Measurements from ENCODE around the gene CHCHD1. TPM values are rescaled to one million over a fixed set of nuclear protein-coding genes. Genes with fewer than 3 reads are reported as not detected.
"Not testable (repeated sequence)": the region's sequence is repeated elsewhere in the genome, so short reads cannot be mapped to it uniquely, and the experiment has no call there.

CHCHD1 gene
- polyA plus RNA-seq (2012; ENCODE audit: insufficient read depth, insufficient read length): 85.9 TPM

GRCh38 chr10:73781879-73782748, at the start of gene CHCHD1:
TSS of gene CHCHD1 (plus strand) at chr10:73782048. CDS start at chr10:73782076, 28 bp downstream.
- DNase-seq (ENCODE audit: low read depth, low spot score): peak; percentile 86

GRCh38 chr10:73732426-73732825, 49.4 kb upstream of the CHCHD1 start:
- no peak for DNase-seq (ENCODE audit: low read depth, low spot score)
- H3K4me3 ChIP-seq (ENCODE audit: low read length): no peak overlapping the region

More at GRCh38 chr10:73781879-73782748, at the start of gene CHCHD1:
- peak within 1 kb of the TSS; percentile 85 for H3K4me3 ChIP-seq (ENCODE audit: low read length)

- DNase-seq (ENCODE audit: low read depth, low spot score): no peak
- H3K4me3 ChIP-seq (ENCODE audit: low read length): no peak overlapping the region
These were observed 48.8 kb upstream of the CHCHD1 start for GRCh38 chr10:73732931-73733623.

GRCh38 chr10:73734028-73734720, 47.7 kb upstream of the CHCHD1 start:
- no peak for DNase-seq (ENCODE audit: low read depth, low spot score)
- no peak overlapping the region for H3K4me3 ChIP-seq (ENCODE audit: low read length)

- DNase-seq (ENCODE audit: low read depth, low spot score): no peak
- no peak overlapping the region for H3K4me3 ChIP-seq (ENCODE audit: low read length)
These were observed 47.0 kb upstream of the CHCHD1 start for GRCh38 chr10:73734796-73735305.

- not testable (repeated sequence) for H3K4me3 ChIP-seq (ENCODE audit: low read length); DNase-seq (ENCODE audit: low read depth, low spot score)
These were observed 41.2 kb upstream of the CHCHD1 start for GRCh38 chr10:73740501-73741254.

GRCh38 chr10:73742454-73742734, 39.5 kb upstream of the CHCHD1 start:
- H3K4me3 ChIP-seq (ENCODE audit: low read length): no peak overlapping the region

GRCh38 chr10:73743327-73743904, 38.4 kb upstream of the CHCHD1 start:
- no peak for DNase-seq (ENCODE audit: low read depth, low spot score)
- H3K4me3 ChIP-seq (ENCODE audit: low read length): peak overlapping the region; percentile 77

More at GRCh38 chr10:73742454-73742734, 39.5 kb upstream of the CHCHD1 start:
- no peak for DNase-seq (ENCODE audit: low read depth, low spot score)

GRCh38 chr10:73743905-73744663, 37.8 kb upstream of the CHCHD1 start, which contains the start of gene SEC24C:
TSS of gene SEC24C (plus strand) at chr10:73744372. CDS start at chr10:73746833, 2,461 bp downstream.
- DNase-seq (ENCODE audit: low read depth, low spot score): peak; percentile 92
- peak within 1 kb of the TSS; percentile 77 for H3K4me3 ChIP-seq (ENCODE audit: low read length)

GRCh38 chr10:73744664-73744975, 37.2 kb upstream of the CHCHD1 start:
- no peak for DNase-seq (ENCODE audit: low read depth, low spot score)
- H3K4me3 ChIP-seq (ENCODE audit: low read length): peak overlapping the region; percentile 77

- H3K4me3 ChIP-seq (ENCODE audit: low read length): no peak overlapping the region
- no peak for DNase-seq (ENCODE audit: low read depth, low spot score)
These were observed 35.1 kb upstream of the CHCHD1 start for GRCh38 chr10:73746721-73747120.

- no peak for DNase-seq (ENCODE audit: low read depth, low spot score)
- H3K4me3 ChIP-seq (ENCODE audit: low read length): no peak overlapping the region
These were observed 31.0 kb upstream of the CHCHD1 start for GRCh38 chr10:73750819-73751218.

- H3K4me3 ChIP-seq (ENCODE audit: low read length): no peak overlapping the region
- no peak for DNase-seq (ENCODE audit: low read depth, low spot score)
These were observed 25.7 kb upstream of the CHCHD1 start for GRCh38 chr10:73756183-73756582.

GRCh38 chr10:73758704-73759511, 22.9 kb upstream of the CHCHD1 start:
- no peak for DNase-seq (ENCODE audit: low read depth, low spot score)
- no peak overlapping the region for H3K4me3 ChIP-seq (ENCODE audit: low read length)

GRCh38 chr10:73759512-73760115, 22.2 kb upstream of the CHCHD1 start:
- peak; percentile 44 for DNase-seq (ENCODE audit: low read depth, low spot score)

GRCh38 chr10:73761781-73762180, 20.1 kb upstream of the CHCHD1 start:
- no peak overlapping the region for H3K4me3 ChIP-seq (ENCODE audit: low read length)
- no peak for DNase-seq (ENCODE audit: low read depth, low spot score)

More at GRCh38 chr10:73759512-73760115, 22.2 kb upstream of the CHCHD1 start:
- H3K4me3 ChIP-seq (ENCODE audit: low read length): no peak overlapping the region

- no peak for DNase-seq (ENCODE audit: low read depth, low spot score)
- H3K4me3 ChIP-seq (ENCODE audit: low read length): no peak overlapping the region
These were observed 18.9 kb upstream of the CHCHD1 start for GRCh38 chr10:73762915-73763314.

Measured in Jurkat, Clone E6-1 (cell line).